NCI-H1930 (cell line): ENCODE results near the gene PALS2.

ENCODE experiments used
- DNase-seq, 2 experiments: peaks; one replicate each; lab custom pipeline; 2025; lab: John Stamatoyannopoulos, UW

Gene PALS2, protein sequence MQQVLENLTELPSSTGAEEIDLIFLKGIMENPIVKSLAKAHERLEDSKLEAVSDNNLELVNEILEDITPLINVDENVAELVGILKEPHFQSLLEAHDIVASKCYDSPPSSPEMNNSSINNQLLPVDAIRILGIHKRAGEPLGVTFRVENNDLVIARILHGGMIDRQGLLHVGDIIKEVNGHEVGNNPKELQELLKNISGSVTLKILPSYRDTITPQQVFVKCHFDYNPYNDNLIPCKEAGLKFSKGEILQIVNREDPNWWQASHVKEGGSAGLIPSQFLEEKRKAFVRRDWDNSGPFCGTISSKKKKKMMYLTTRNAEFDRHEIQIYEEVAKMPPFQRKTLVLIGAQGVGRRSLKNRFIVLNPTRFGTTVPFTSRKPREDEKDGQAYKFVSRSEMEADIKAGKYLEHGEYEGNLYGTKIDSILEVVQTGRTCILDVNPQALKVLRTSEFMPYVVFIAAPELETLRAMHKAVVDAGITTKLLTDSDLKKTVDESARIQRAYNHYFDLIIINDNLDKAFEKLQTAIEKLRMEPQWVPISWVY

DNA sequence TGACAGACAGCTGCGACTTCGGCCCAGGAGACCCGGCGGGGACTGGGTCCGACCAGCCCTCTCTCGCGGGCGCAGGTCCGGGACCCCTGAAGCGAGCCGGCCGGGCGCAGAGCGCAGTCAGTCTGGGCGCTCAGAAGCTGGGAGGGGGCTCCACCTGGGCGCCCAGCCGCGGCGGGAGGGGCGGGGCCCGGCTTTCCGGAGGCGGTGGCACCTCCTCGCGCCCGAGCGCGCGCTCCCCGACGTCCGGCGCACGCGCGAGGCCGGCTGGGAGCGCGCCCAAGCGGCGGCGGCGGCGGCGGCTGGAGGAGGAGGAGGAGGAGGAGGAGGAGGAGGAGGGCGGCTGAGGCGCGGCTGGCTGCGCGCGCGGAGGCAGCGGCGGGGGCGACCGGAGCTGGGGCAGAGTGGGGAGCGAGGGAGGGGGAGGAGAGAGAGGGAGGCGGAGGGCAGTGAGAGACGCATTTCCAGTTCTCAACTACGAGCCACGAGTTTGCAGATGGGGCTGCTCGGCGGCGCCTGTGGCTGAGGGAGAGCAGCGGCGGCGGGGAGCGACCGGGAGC is at the start of gene PALS2:
Gene PALS2, plus strand, starts transcription at position 456 of the 557 bp plus-strand sequence. CDS start 50,216 bp downstream, outside the sequence.
- peak; percentile 75 to 83 for DNase-seq

DNA sequence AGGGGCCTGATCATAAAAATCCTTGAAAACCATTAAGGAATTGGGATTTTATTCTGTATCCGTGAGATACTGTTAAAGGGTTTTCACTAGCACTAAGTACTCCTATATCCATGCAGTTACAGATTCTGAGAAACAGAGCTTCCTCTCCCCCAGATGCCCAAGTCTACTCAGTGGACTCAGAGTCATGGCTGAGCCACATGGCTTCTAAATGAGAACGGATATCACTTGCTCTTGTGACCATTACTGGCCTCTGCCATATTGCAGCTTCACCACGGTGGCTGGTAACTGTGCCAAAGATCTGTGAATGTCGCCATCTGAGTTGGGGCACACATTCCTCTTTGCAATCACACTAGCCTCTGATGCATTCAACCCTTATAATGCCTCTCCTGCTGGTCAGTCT is 42.0 kb upstream of the PALS2 start:
- DNase-seq, result no peak

DNA sequence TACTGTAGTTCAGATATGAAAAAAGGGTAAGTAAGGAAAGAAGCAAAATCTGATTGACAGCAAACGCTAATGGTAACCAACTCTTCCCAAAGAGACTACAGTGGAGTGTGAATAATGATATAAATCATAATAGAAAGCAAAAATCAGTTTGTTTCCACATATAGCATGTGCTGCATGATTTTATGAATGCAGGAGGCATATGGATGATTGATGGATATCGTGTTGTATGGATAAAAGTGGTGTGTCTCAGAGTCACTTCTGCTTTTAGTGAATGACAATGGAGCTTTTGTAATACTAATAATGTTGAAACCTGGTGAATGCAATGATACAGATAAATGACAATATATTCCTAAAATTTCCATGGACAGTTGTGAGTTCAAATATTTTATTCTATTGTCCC is 36.6 kb upstream of the PALS2 start:
- DNase-seq, result no peak

DNA sequence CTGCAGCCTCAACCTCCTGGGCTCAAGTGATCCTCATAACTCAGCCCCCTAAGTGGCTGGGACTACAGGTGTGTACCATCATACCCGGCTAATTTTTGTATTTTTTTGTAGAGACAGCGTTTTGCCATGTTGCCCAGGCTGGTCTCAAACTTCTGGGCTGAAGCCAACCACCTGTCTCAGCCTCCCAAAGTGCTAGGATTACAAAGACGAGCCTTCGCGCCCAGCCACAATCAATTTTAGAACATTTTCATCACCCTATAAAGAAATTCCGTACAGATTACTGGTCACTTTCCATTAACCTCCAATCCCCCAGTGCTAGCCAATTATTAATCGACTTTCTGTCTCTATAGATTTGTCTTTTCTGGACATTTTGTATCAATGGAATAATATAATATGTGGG is 32.3 kb upstream of the PALS2 start:
- DNase-seq, result no peak

DNA sequence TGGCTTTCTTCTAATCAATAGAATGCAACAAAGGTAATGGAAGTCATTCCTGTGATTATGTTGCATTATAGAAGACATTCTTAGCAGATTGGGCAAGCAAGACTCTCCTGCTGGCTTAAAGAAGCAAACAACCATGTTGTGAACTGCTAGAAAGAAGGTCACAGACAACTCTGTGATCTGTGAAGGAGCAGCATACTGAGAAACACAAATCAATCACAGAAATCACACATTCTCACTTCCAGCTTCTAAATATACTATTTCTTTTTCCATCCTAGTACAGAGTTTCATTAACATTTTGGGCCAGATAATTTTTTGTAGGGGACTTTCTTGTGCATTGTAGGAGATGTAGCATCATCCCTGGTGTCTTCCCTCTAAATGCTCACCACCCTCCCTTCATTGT is 28.0 kb upstream of the PALS2 start:
- no peak for DNase-seq

DNA sequence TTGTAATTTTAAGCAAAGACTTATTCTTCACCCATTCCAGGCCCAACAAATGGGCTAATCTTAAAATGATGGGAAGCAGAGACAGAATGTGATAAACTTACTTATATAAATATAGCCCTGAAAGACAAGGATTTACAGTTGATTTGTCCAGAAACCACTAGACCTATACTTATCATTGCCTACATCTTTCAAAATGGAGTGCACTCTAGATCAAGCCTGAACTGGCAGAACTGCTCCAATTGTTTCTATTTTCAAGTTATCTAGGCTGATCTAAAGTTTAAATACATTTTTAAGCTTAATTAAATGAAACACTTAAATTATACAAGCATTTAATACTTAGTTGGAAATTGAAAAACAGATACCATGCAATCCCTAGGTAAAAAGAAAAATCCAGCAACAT is 24.9 kb upstream of the PALS2 start:
- no peak for DNase-seq

DNA sequence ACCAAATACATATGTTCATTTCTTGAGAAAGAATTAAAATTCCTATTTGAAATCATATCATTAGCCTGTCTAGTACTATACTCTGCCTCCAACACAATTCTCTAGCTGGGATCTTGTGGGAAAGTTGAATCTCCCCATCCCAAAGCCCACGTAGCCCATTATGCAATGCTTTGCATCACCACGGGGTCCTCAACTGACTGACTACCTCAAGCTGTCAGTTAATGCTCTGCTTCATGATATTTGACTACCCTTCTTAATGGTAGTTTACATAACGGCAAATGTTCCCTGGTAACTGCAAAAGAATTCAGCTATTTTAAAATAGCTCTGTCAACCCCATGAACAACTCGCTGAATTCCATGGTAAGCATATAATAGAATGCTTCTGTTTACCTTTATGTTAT is 23.3 kb upstream of the PALS2 start:
- no peak for DNase-seq

DNA sequence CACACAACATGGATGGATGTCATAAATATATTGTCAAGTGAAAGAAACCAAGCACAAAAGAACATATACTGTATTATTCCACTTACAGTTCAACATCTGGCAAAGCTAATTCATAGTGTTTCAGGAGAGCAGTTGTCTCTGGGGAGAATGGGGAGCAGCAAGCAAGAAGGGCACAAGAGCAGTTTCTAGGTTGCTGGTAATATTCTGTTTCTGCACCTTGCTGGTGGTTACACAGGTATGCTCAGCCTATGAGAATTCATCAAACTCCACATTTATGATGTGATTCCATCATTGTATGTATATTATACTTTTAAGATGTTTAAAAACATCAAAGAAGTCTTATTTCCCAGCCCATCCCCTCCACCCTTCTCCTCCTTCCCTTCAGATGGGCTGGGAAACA is 18.1 kb upstream of the PALS2 start:
- DNase-seq, result no peak

DNA sequence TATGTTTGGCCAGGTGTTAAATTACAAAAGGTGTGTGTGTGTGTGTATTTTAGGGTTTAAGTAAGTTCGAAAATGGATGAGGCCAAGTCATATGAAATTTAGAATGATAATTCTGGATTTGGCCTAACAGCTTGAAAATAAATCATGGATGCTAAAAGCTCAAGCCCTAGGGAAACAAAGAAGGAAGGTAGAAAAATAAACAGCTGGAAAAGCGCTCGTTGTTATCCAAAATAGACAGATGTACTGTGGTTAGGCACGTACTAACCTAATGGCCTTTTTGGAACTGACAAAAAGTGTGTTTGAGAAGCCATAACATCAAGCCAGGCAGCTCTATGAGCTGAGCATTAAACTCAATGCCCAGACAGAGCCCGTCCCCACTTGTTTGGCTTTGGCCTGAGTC is 17.5 kb upstream of the PALS2 start:
- DNase-seq, result no peak

DNA sequence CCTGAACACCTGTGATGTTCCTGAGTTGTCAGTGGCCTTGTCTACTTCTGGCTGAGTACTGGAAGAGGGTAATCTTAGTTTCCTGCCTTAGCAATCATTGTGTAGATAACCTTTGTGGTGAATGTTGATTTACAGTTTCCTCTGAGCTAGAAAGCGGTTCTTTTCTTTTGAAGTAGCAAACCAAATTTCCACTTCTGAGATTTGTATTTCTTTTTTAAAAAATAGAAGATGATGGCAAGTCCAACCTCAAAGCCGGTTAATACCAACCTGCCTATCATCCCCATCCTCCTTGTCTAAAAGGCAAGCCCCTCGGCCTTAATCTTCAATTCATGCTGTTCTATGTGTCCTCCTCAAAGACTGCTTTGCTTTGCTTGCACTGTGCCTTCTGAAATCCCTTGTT is 12.5 kb upstream of the PALS2 start:
- no peak for DNase-seq

DNA sequence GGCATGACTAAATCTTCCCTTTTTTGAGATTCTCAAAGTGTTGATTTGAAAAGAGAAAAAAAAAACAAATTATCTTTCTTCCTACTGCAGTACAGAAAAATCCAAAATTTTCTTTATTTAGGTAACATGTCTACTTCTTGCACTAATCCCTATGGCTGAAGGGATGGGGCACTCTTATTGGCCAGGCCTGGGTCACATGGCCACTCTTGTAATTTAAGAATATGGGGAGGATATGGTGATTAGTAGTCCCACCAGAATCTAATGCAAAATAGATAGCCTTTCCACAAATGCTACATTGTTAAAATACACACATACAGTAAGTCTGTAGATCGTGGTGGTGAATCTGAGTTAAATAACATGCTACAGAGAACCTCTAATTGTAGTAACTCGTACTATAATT is 7.0 kb upstream of the PALS2 start:
- no peak for DNase-seq

DNA sequence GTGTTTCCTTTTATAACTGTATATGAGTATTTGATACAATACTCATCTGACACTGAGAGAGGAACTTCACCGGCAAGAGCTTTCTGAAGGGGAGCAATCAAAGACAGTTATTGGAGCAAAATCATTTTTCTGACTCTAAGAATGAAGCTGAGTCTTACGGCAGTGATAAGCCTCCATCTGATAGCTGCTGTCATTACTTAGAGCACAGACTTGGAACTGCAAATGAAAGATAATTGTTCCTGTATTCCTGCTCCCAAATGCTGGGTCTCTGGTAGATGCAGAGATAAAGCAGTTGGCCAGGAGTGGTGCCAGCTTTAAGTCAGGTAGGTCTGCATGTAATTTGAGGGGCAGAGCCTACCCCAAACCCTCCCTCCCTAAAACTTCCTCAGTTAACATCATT is 2.3 kb upstream of the PALS2 start:
- DNase-seq, result no peak

DNA sequence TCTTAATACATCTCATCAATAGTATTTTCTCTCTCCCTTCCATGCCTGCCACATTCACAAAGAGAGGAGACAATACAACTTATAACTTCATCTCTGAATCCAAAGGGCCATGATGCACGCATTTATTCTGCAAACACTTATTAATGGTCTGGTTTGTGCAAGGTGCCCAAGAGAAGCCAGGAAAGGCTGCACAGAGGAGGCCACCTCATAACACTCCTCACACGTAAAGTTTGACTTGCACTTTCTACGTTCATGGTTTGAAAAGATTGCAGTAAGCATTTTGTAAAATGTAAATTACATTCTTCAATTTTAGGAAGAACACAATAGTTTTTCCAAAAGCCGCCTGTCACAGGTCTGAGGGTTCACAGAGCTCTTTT is 1.2 kb upstream of the PALS2 start:
- DNase-seq, result no peak

DNA sequence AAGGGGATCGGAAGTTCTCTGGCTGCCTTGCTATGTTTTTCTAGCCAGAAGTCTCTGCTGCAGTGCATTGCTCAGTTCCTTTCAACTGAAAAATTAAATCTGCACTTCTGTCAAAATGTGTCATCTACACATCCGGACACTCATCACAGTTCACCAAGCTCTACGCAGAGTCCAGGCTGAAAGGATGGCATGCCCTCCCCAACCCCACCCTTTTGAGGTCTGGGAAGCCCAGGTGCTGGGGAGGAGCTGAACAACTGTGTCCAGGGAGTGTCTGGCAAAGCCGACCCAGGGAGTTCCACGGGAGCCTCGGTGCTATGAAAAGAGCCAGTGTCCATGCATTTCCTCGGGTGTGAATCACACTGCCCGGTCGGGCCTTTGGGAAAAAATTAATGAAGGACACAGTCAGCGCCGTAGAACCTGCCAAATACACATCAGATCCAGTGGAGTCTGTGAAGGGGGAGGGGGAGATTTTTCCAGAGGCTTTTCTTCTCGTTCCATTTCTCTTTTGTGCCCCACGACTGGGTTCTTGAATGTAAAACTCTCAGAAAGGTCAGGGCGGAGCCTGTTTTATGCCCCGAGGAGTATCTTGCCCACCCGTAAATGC is 757 bp upstream of the PALS2 start:
- DNase-seq, result no peak

DNA sequence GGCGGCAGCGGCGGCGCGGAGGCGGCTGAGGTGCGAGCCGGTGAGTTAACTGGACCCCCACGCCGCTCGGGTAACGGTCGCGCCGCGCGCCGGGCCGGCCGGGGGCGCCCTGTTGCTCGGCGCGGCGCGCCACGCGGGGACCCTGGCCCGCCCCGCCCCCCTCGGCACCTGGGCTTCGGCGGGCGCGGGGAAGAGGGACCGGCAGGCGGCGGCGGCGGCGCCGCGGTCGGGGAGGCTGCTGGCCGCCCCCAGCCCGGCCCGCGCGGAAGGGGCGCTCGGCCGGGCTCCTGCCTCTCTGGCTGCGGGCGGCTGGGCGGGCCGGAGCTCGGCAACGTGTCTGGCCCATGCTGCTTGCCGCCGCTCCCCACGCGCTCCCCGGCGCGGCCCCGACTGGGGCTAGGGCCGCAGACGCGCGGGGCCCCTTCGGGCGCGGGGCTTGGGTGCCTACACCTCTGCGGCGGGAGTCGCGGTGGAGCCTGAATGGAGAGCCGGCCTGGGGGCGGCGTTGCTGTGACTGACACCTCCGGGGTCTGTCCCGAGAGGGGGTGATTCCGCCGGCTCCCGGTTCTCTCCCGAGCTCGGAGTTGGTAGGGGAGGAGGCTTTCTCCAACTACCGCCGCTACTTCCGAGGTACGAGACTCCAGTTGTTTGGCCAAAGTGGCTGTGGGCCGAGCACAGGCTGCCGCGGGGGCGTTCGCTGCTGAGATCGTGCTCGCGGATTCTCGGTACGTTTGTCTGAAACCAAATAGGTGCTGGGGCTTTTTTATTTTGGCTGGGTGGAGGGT is 494 bp downstream of the PALS2 start:
- peak in 1 of 2 experiments; percentile 49 for DNase-seq

DNA sequence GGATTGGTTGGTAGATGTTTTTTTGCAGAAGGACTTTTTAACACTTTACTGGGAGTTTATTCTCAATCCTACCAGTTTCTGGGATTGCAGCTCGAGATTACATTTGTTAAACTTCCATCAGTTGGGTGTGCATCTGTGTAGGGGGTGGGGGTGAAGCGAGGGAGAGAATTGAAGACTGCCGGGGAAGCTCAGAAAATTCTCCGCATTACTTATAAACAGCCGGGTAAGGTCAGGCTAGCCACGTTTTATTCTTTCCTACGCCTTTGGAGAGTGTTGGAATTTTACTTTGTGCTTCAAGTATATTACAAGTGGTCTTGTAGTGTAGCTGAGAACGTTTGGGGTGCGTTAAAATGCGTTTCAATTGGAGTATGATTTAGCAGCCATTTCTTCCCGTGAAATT is 1.1 kb downstream of the PALS2 start:
- DNase-seq, result no peak

DNA sequence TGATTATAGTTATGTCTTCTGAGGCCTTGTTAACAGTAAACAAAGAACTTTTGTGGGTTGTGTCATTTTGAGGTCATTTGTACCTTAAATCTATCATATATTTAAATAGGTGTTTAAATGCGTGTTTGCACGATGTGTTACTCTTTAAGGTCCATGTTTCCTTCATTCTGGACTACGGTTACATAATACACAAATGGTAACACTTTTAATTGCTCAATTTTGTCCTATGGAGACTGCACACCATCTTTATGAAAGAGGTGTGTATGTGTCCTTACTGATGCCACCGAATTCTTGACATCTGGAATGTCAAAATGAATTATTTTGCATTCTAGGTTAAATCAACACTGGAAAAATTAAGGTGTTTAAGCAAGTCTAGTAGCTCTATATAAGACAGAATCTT is 1.7 kb downstream of the PALS2 start:
- DNase-seq, result no peak

DNA sequence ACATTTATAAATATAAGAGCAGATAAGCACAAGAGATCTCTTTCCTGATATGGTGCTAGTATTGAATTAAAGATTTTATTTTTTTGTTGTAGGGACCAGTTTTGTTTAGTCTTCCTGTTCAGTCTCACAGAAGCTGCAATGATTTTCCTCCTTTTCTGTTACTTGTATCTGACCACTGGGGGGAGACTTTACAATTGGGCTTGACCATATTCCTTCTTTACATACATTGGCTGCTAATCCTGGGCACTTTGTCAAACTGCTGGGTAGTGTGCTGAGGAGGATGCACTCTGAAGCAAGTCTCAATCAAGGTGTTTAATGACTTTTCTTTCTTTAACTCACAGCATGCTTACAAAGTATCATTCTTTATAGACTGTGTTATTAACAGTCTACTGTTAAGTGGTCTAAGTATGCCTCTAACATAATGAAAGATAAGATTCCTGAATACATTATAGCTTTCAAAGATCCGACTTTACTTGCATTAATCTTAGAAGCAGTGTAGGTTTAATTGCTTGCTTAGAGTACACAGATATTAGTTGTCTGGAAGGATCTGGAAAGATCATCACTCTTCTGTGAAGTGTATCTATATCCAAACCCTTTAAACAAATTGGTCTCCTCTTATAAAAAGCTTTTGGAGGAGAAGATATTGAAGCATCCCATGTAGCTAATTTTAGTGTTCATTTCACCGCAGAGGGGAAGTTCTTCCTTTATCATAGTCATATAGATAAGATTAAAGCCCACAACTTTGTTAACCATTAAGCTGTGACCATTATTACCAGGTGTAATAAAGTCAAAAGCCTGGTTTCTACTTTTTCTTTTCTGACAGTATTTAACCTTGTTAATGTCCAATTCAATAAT is 3.1 kb downstream of the PALS2 start:
- peak in 1 of 2 experiments; percentile 25 for DNase-seq

DNA sequence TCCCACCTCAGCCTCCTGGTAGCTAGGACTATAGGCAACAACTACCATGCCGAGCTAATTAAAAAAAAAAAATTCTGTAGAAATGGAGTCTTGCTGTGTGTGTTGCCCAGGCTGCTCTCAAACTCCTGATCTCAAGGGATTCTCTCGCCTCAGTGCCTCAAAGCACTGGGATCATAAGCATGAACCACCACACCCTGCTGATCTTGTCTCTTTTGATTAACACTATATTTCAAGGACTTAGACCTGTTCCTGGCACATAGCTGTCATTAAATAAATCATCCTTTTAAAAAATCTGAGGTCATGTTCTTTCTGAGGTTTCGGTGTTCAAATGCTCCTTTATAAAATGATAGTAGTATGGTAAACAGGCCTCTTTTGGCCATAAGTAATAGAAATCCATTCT is 4.8 kb downstream of the PALS2 start:
- DNase-seq, result no peak

DNA sequence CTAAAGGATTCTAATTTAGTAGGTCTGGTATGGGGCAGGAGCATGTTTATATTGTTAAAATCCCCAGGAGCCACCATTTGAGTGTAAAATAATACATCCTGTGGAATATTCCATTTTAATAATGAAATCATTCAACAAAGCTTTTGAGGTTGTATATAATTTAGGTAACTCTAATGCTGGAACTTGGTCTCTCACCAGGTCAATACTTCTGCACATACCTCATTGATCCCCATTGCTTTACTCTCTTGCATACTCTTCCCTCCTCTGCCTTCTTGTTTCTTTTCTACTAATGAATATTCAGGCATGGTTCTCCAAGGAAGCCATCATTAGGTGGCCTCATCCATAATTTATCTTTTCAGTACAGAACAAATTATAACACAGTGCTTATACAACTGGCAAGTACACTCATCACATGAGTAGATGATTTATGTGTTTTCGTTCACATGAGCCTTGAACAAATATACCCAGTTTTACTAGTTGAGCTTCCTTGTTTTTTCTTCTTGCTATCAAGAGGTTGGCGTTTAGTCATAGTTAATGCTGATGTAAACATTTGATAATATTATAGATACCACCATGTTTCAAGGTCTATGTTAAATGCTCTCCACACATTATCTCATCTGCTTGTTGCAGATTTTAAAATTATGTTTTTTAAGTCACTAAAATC is 7.2 kb downstream of the PALS2 start:
- DNase-seq, result no peak

DNA sequence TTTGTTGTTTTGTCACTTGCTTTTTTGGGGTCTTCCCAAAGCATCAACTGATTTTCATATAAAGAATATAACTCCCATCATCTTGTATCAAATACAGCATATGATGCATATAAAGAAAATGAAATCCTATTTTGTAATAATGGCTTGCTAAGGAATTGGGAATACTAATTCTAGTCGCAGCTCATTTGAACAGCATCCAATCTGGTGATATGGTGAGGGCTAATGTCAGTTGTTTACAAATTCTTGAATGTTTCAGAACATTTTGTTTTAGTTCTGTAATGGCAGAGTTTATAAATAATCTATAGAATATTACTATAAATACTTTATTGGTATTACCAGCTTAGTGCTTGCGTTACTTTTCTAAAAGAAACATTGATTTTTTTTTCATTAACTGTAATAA is 8.9 kb downstream of the PALS2 start:
- no peak for DNase-seq
